H1 (cell line): ENCODE data around the gene ANKRD53. TPM values are rescaled to one million over a fixed set of nuclear protein-coding genes. Genes with fewer than 3 reads are reported as not detected.
A peak's percentile ranks its signal among the peaks of the same experiment; 100 is the strongest.

ENCODE experiments used
- CTCF ChIA-PET: fragments of 300-600 bp; sonication (Branson Sonifier 250); formaldehyde crosslinking; loops from one replicate; lab custom pipeline; 2021; ENCODE audit not compliant: partially characterized antibody; lab: Charles Lee
- POLR2A ChIA-PET: fragments of 300-600 bp; sonication (Branson Sonifier 250); formaldehyde crosslinking; loops from one replicate; lab custom pipeline; 2021; ENCODE audit warnings: inconsistent platforms; ENCODE audit not compliant: partially characterized antibody; lab: Charles Lee
- DNase-seq, 2 experiments: peaks; one replicate each; pipeline versions ENCODE4 v3.0.0 to v3.0.0-alpha.2; 2010 to 2022; ENCODE audit warnings: low spot score in 2 of 2, low read depth in 1 of 2, mixed read lengths in 1 of 2
- FAIRE-seq: peaks from 2 replicates; lab custom pipeline; 2011; peaks lifted over from hg19 to GRCh38; lab: Jason Lieb, UNC
- H2AFZ ChIP-seq: 2 replicates; pipeline ENCODE4 v1.8.1; 2012; ENCODE audit warnings: low read length, inconsistent platforms
- H2AK5ac ChIP-seq: 2 replicates; pipeline ENCODE4 v1.6.1; 2013; ENCODE audit warnings: low read depth, low read length
- H2BK120ac ChIP-seq: replicated peaks from 2 replicates; pipeline ENCODE3; 2013; ENCODE audit warnings: low read depth, low read length, inconsistent platforms
- H2BK12ac ChIP-seq: 2 replicates; pipeline ENCODE4 v1.6.1; 2013; ENCODE audit warnings: low read depth, low read length
- H2BK15ac ChIP-seq: 2 replicates; pipeline ENCODE4 v1.6.1; 2013; ENCODE audit warnings: low read length
- H2BK20ac ChIP-seq: 2 replicates; pipeline ENCODE4 v1.6.1; 2013; ENCODE audit warnings: low read length
- H2BK5ac ChIP-seq: 2 replicates; pipeline ENCODE4 v1.6.1; 2013; ENCODE audit warnings: low read depth, low read length
- H3K14ac ChIP-seq: 2 replicates; pipeline ENCODE4 v1.6.1; 2013; ENCODE audit warnings: inconsistent platforms; ENCODE audit not compliant: insufficient read length
- H3K18ac ChIP-seq: 2 replicates; pipeline ENCODE4 v1.6.1; 2013; ENCODE audit warnings: low read length; ENCODE audit errors: extremely low read depth
- H3K23ac ChIP-seq: 2 replicates; pipeline ENCODE4 v1.6.1; 2013; ENCODE audit warnings: inconsistent platforms; ENCODE audit not compliant: insufficient read length
- H3K23me2 ChIP-seq: 2 replicates; pipeline ENCODE4 v1.6.1; 2013; ENCODE audit warnings: low read depth, low read length
- H3K27ac ChIP-seq: 2 replicates; pipeline ENCODE4 v1.6.1; 2011; ENCODE audit warnings: low read depth, low read length, inconsistent platforms
- H3K27me3 ChIP-seq, 4 experiments: replicated peaks in 1 of 4; 1 replicate in 1 of 4; 2 replicates in 3 of 4; pipeline versions ENCODE4 v1.6.1 to v1.8.1; 2011 to 2013; ENCODE audit warnings: low read length in 3 of 4, mild to moderate bottlenecking in 3 of 4, inconsistent platforms in 2 of 4, mixed read lengths in 2 of 4, moderate library complexity in 1 of 4; ENCODE audit not compliant: control insufficient read depth in 3 of 4, insufficient read depth in 3 of 4; ENCODE audit errors: extremely low read depth in 1 of 4
- H3K36me3 ChIP-seq, 4 experiments: 2 replicates each; pipeline versions ENCODE4 v1.6.1 to v1.8.1; 2011 to 2013; ENCODE audit warnings: mild to moderate bottlenecking in 4 of 4, low read length in 3 of 4, moderate library complexity in 2 of 4, control low read depth in 1 of 4, inconsistent platforms in 1 of 4; ENCODE audit not compliant: insufficient read depth in 4 of 4, control insufficient read depth in 2 of 4
- H3K4ac ChIP-seq: replicated peaks from 2 replicates; pipeline ENCODE3; 2013; ENCODE audit warnings: low read length, low read depth, mixed read lengths, inconsistent platforms; ENCODE audit not compliant: insufficient read length
- H3K4me1 ChIP-seq, 4 experiments: replicated peaks in 1 of 4; 1 replicate in 1 of 4; 2 replicates in 3 of 4; pipeline versions ENCODE4 v1.6.1 to v1.8.1; 2011 to 2013; ENCODE audit warnings: low read length in 3 of 4, inconsistent platforms in 2 of 4, mixed read lengths in 1 of 4; ENCODE audit not compliant: insufficient read depth in 4 of 4, control insufficient read depth in 3 of 4
- H3K4me2 ChIP-seq, 2 experiments: 2 replicates each; pipeline versions ENCODE4 v1.6.1 to v1.8.1; 2011 to 2013; ENCODE audit warnings: low read depth in 2 of 2, low read length in 2 of 2, control low read depth in 1 of 2, inconsistent platforms in 1 of 2, mild to moderate bottlenecking in 1 of 2; ENCODE audit not compliant: insufficient read depth in 1 of 2
- H3K4me3 ChIP-seq, 4 experiments: fragments of 200-600, 300-600 bp in 1 of 4; sonication (generic), shearing (Covaris generic), sonication (Bioruptor Twin) in 1 of 4; 2 replicates each; pipeline versions ENCODE4 v1.5.1 to v1.8.1; 2011 to 2016; ENCODE audit warnings: low read length in 4 of 4, low read depth in 3 of 4, control low read depth in 2 of 4, inconsistent platforms in 2 of 4, mild to moderate bottlenecking in 2 of 4, mixed read lengths in 1 of 4, moderate library complexity in 1 of 4; ENCODE audit not compliant: insufficient read depth in 2 of 4; ENCODE audit errors: extremely low read depth in 1 of 4
- H3K56ac ChIP-seq: replicated peaks from 2 replicates; pipeline ENCODE3; 2013; ENCODE audit warnings: low read depth, mild to moderate bottlenecking, mixed read lengths, low read length, inconsistent platforms; ENCODE audit not compliant: insufficient read length
- H3K79me1 ChIP-seq: 2 replicates; pipeline ENCODE4 v1.6.1; 2013; ENCODE audit warnings: low read depth, low read length, control low read depth
- H3K79me2 ChIP-seq, 2 experiments: 2 replicates each; pipeline versions ENCODE4 v1.6.1 to v1.8.1; 2012 to 2013; ENCODE audit warnings: low read length in 2 of 2, mild to moderate bottlenecking in 2 of 2, inconsistent platforms in 1 of 2; ENCODE audit not compliant: insufficient read depth in 2 of 2, control insufficient read depth in 1 of 2
- H3K9ac ChIP-seq, 4 experiments: replicated peaks in 1 of 4; 1 replicate in 1 of 4; 2 replicates in 3 of 4; pipeline versions ENCODE4 v1.6.1 to v1.8.1; 2011 to 2013; ENCODE audit warnings: low read depth in 3 of 4, low read length in 3 of 4, control low read depth in 2 of 4, mild to moderate bottlenecking in 2 of 4, moderate library complexity in 2 of 4, inconsistent platforms in 1 of 4; ENCODE audit errors: extremely low read depth in 1 of 4
- H3K9me3 ChIP-seq, 2 experiments: 2 replicates each; pipeline versions ENCODE4 v1.6.1 to v1.8.1; 2012 to 2013; ENCODE audit warnings: mild to moderate bottlenecking in 2 of 2, moderate library complexity in 2 of 2, control low read depth in 1 of 2, inconsistent platforms in 1 of 2, low read depth in 1 of 2, low read length in 1 of 2, mixed read lengths in 1 of 2; ENCODE audit not compliant: insufficient read depth in 2 of 2
- H4K20me1 ChIP-seq, 2 experiments: replicated peaks in 1 of 2; 2 replicates each; pipeline versions ENCODE3 to v1.8.1; 2011 to 2013; ENCODE audit warnings: inconsistent platforms in 2 of 2, low read length in 2 of 2, mild to moderate bottlenecking in 1 of 2; ENCODE audit not compliant: insufficient read depth in 2 of 2, control insufficient read depth in 1 of 2
- H4K5ac ChIP-seq: 2 replicates; pipeline ENCODE4 v1.6.1; 2013; ENCODE audit warnings: low read length, low read depth, mixed read lengths, inconsistent platforms; ENCODE audit not compliant: insufficient read length
- H4K8ac ChIP-seq: 2 replicates; pipeline ENCODE4 v1.8.0; 2013; ENCODE audit warnings: mild to moderate bottlenecking, moderate library complexity, low read length, inconsistent platforms; ENCODE audit not compliant: insufficient read depth; ENCODE audit errors: extremely low read depth
- H4K91ac ChIP-seq: replicated peaks from 2 replicates; pipeline ENCODE3; 2013; ENCODE audit warnings: low read length, mixed read lengths, inconsistent platforms; ENCODE audit not compliant: insufficient read length
- ATF3 ChIP-seq: IDR thresholded peaks from 2 replicates; pipeline ENCODE4 v1.6.1; 2011; ENCODE audit warnings: low read depth, mild to moderate bottlenecking, low read length; ENCODE audit not compliant: insufficient read depth
- BCL11A ChIP-seq, 2 experiments: IDR thresholded peaks; one replicate each; pipeline ENCODE4 v1.6.1; 2011; ENCODE audit warnings: low read depth in 2 of 2, low read length in 2 of 2, mild to moderate bottlenecking in 2 of 2
- E2F6 ChIP-seq: IDR thresholded peaks from 2 replicates; pipeline ENCODE4 v1.6.1; 2012; ENCODE audit warnings: inconsistent platforms
- HDAC6 ChIP-seq: IDR thresholded peaks from one replicate; pipeline ENCODE4 v1.7.1; 2012; ENCODE audit warnings: low read depth, mild to moderate bottlenecking, inconsistent platforms, low read length, moderate library complexity
- JUN ChIP-seq: IDR thresholded peaks from 2 replicates; pipeline ENCODE4 v1.6.1; 2011; ENCODE audit warnings: low read depth, mild to moderate bottlenecking, improper control_type of control experiment, low read length
- JUND ChIP-seq: IDR thresholded peaks from 2 replicates; pipeline ENCODE4 v1.6.1; 2011; ENCODE audit warnings: mild to moderate bottlenecking, improper control_type of control experiment, low read length
- MAFK ChIP-seq: IDR thresholded peaks from 2 replicates; pipeline ENCODE4 v1.6.1; 2012; ENCODE audit warnings: low read depth, mild to moderate bottlenecking, improper control_type of control experiment, low read length
- POLR2A ChIP-seq, 2 experiments: IDR thresholded peaks; 1 replicate in 1 of 2; 2 replicates in 1 of 2; pipeline ENCODE4 v1.6.1; 2011; ENCODE audit warnings: low read depth in 2 of 2, low read length in 2 of 2, mild to moderate bottlenecking in 2 of 2; ENCODE audit errors: control extremely low read depth in 1 of 2
- SAP30 ChIP-seq: fragments of 300-600 bp; sonication (generic); IDR thresholded peaks from 2 replicates; pipeline ENCODE4 v1.7.1; 2012; ENCODE audit warnings: low read length, moderate library complexity, mild to moderate bottlenecking, inconsistent platforms; ENCODE audit not compliant: insufficient read depth, insufficient replicate concordance
- SIN3A ChIP-seq, 2 experiments: IDR thresholded peaks in 1 of 2; conservative IDR thresholded peaks in 1 of 2; 2 replicates each; pipeline ENCODE4 v1.6.1; 2011 to 2012; ENCODE audit warnings: low read length in 2 of 2, improper control_type of control experiment in 1 of 2, low read depth in 1 of 2, mild to moderate bottlenecking in 1 of 2
- SIRT6 ChIP-seq: IDR thresholded peaks from one replicate; pipeline ENCODE4 v1.7.1; 2012; ENCODE audit warnings: low read length, inconsistent platforms
- SIX5 ChIP-seq: IDR thresholded peaks from 2 replicates; pipeline ENCODE4 v1.6.1; 2011; ENCODE audit warnings: mild to moderate bottlenecking, low read depth, low read length
- TEAD4 ChIP-seq: IDR thresholded peaks from 2 replicates; pipeline ENCODE4 v1.6.1; 2012; ENCODE audit warnings: low read depth, low read length, inconsistent platforms, mixed read lengths
- WGBS, 2 experiments: shearing (Covaris generic) in 1 of 2; methylation state at CpG; one replicate each; pipeline versions ENCODE4 v1.1.6 to v1.1.7; 2013 to 2015; ENCODE audit warnings: low lambda C conversion rate in 2 of 2, mixed read lengths in 2 of 2, inconsistent platforms in 1 of 2, low coverage in 1 of 2, missing lambda C conversion rate in 1 of 2; ENCODE audit not compliant: insufficient replicate concordance in 2 of 2, insufficient coverage in 1 of 2, insufficient read length in 1 of 2; ENCODE audit errors: extremely low coverage in 1 of 2, missing lambda C conversion rate in 1 of 2; 5-methylcytosine and 5-hydroxymethylcytosine counted together
- polyA plus RNA-seq, 7 experiments: library from polyadenylated mRNA; depleted of rRNA in 3 of 7; stranded (reverse) in 5 of 7; unstranded in 2 of 7; fragments of >200 nt in 5 of 7; fragments of 200-250 nt in 2 of 7; gene quantifications; 1 replicate in 5 of 7; 2 replicates in 1 of 7; 4 replicates in 1 of 7; pipeline versions ENCODE4 v1.2.1 to v1.2.3, GENCODE V29; 2011 to 2013; ENCODE audit warnings: missing spikeins in 2 of 7, mixed read lengths in 2 of 7
- total RNA-seq: library from RNA; stranded (reverse); fragmentation: NEBNext Ultra II Directional; extraction: Animal tissue kit (Norgen Biotek cat#: 25700); gene quantifications from 2 replicates; pipeline ENCODE4 v1.2.1, GENCODE V29; 2021

Gene ANKRD53
- total and polyA plus RNA-seq, 2 of the 8 experiments (the other 6 are each of a cell fraction or from before 2014, with no cell fraction given): 0.39 to 0.70 TPM

- Histone ChIP-seq H3K23ac (no peak overlapping the region), H4K20me1 (peaks cover 0 to 2% of the 10 kb centered on the region in 2 experiments), H4K8ac (no peak overlapping the region), H2BK120ac (no peak overlapping the region), H3K56ac (no peak overlapping the region), H3K9me3 (no peaks in the 10 kb centered on the region), H2AK5ac (no peak overlapping the region), H2BK15ac (peak overlapping the region; percentile 10; the same call in 1 of the 2 replicates), H3K36me3 (no peaks in the 10 kb centered on the region), H2BK5ac (no peak overlapping the region), H3K27ac (no peak overlapping the region), H3K4ac (no peak overlapping the region), H2BK12ac (peak overlapping the region; percentile 71; the same call in 1 of the 2 replicates), H2BK20ac (no peak overlapping the region), H3K23me2 (peaks cover 5% of the 10 kb centered on the region; the same call in 1 of the 2 replicates), H3K9ac (no peak overlapping the region; a peak in 1 of 7 replicates), H3K79me2 (no peaks in the 10 kb centered on the region), H4K5ac (no peak overlapping the region), H4K91ac (no peak overlapping the region), H3K14ac (no peak overlapping the region), H3K4me2 (no peak overlapping the region), H3K18ac (no peak overlapping the region), H3K79me1 (no peaks in the 10 kb centered on the region), H3K4me3 (no peak overlapping the region), H3K4me1 (peaks cover 0 to 14% (median 4%) of the 10 kb centered on the region in 4 experiments; a peak in 6 of 7 replicates), H3K27me3 (peaks cover 0 to 24% (median 7%) of the 10 kb centered on the region in 4 experiments; a peak in 5 of 7 replicates), H2AFZ (no peak overlapping the region)
- DNase-seq: peak in 1 of 2 experiments; percentile 17
- FAIRE-seq: no peak
- POLR2A ChIA-PET: interaction anchor here (0.8 to 2.0 kb wide), 2 partner anchors 8 to 10 kb away, joined by 3 to 6 read pairs; no protein-coding TSS in a partner anchor
- 88% methylated on average over 3 of the region's 3 CpGs; no CpG with 5 or more reads in 1 of the 2 experiments for WGBS, 2 experiments
- CTCF ChIA-PET: interaction anchor here (0.7 to 1.8 kb wide), 7 partner anchors 8 to 54 kb away, joined by 3 to 16 read pairs (median 5); no protein-coding TSS in a partner anchor
- no peak for TF ChIP-seq BCL11A (IDR thresholded peaks at IDR 0.05; ENCODE audit: low read depth in 2 of 2, low read length in 2 of 2)
- no peak for TF ChIP-seq SIX5
- TF ChIP-seq POLR2A (IDR thresholded peaks at IDR 0.05; ENCODE audit: control extremely low read depth in 1 of 2, low read depth in 2 of 2, low read length in 2 of 2): no peak
- no peak for TF ChIP-seq SIN3A (conservative IDR thresholded peaks at IDR 0.05 in 1 of 2, IDR thresholded peaks at IDR 0.05 in 1 of 2; ENCODE audit: low read depth in 1 of 2, low read length in 2 of 2)
- no peak for TF ChIP-seq JUND
- TF ChIP-seq MAFK: no peak
- no peak for TF ChIP-seq HDAC6
- no peak for TF ChIP-seq SAP30
- TF ChIP-seq SIRT6: no peak
- TF ChIP-seq JUN: no peak
- TF ChIP-seq E2F6: no peak
- TF ChIP-seq TEAD4: no peak
- TF ChIP-seq ATF3: no peak
Measured at GRCh38 chr2:70974592-70974991, 3.8 kb upstream of the ANKRD53 start.
